Lower leg skin (tissue), 3 donors: ENCODE results near the gene SF3B6.

Experiments used
- CTCF ChIP-seq, 3 donors: fragments of 450-650 bp; IDR thresholded peaks; one replicate each; pipeline ENCODE4 v1.5.1; 2016; ENCODE audit warnings: antibody characterized with exemption in 3 of 3, mild to moderate bottlenecking in 3 of 3, moderate library complexity in 2 of 3
- POLR2A ChIP-seq, 2 donors: fragments of 450-650 bp; IDR thresholded peaks; one replicate each; pipeline ENCODE4 v1.6.1; 2016 to 2017; ENCODE audit warnings: antibody characterized with exemption in 2 of 2, mild to moderate bottlenecking in 1 of 2, moderate library complexity in 1 of 2

- TF ChIP-seq POLR2A (IDR thresholded peaks at IDR 0.05) (no peak), CTCF (IDR thresholded peaks at IDR 0.05) (no peak)
These were observed 3.9 kb downstream of the SF3B6 start for GRCh38 chr2:24072259-24072658.
